NCI-H1092 treated with DMSO at 0.1 percent for 48 hours (cell line): ENCODE measurements around the gene SHROOM2.
"Not testable (repeated sequence)": the region's sequence is repeated elsewhere in the genome, so short reads cannot be mapped to it uniquely, and the experiment has no call there.

ENCODE experiments used
- DNase-seq: peaks from one replicate; lab custom pipeline; 2025; lab: John Stamatoyannopoulos, UW

SHROOM2 gene, protein sequence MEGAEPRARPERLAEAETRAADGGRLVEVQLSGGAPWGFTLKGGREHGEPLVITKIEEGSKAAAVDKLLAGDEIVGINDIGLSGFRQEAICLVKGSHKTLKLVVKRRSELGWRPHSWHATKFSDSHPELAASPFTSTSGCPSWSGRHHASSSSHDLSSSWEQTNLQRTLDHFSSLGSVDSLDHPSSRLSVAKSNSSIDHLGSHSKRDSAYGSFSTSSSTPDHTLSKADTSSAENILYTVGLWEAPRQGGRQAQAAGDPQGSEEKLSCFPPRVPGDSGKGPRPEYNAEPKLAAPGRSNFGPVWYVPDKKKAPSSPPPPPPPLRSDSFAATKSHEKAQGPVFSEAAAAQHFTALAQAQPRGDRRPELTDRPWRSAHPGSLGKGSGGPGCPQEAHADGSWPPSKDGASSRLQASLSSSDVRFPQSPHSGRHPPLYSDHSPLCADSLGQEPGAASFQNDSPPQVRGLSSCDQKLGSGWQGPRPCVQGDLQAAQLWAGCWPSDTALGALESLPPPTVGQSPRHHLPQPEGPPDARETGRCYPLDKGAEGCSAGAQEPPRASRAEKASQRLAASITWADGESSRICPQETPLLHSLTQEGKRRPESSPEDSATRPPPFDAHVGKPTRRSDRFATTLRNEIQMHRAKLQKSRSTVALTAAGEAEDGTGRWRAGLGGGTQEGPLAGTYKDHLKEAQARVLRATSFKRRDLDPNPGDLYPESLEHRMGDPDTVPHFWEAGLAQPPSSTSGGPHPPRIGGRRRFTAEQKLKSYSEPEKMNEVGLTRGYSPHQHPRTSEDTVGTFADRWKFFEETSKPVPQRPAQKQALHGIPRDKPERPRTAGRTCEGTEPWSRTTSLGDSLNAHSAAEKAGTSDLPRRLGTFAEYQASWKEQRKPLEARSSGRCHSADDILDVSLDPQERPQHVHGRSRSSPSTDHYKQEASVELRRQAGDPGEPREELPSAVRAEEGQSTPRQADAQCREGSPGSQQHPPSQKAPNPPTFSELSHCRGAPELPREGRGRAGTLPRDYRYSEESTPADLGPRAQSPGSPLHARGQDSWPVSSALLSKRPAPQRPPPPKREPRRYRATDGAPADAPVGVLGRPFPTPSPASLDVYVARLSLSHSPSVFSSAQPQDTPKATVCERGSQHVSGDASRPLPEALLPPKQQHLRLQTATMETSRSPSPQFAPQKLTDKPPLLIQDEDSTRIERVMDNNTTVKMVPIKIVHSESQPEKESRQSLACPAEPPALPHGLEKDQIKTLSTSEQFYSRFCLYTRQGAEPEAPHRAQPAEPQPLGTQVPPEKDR (N-terminal part only)

DNA sequence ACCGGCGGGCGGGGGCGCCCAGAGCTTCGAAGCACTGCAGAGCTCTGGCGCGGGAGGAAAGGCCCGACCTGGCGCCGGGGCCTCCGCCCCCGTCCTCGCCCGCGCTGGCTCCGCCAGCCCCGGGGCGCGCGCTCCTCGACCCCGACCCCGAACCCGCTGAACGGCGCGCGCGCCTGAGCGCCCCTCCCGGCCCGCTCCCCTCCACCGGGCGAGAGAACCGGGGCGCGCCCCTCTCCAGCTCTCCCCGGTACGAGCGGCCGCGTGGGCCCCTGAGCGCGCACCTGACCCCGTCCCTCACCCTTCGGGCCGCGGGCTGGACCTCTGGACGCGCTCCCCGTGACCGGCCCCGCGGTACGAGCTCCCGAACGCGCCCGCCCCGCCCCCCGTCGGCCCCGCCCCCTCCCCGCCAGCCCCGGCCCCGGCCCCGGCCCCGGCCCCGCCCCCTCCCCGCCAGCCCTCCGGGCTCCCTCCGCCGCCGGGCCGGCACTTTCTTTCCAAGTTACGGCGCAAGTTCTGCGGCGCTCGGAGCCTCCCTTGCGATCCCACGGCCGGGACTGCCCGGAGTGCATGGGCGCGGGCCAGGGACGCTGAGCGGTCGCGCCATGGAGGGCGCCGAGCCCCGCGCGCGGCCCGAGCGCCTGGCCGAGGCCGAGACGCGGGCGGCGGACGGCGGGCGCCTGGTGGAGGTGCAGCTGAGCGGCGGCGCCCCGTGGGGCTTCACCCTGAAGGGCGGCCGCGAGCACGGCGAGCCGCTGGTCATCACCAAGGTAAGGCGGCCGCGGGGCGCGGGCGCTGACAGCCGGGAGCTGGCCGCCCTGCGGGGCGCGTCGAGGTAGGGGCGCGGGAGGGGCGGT lies at the start of gene SHROOM2:
SHROOM2 (plus strand) TSS at position 486 of the 854 bp plus-strand sequence; CDS start at position 603, 117 bp downstream.
- DNase-seq = peak; percentile 8

DNA sequence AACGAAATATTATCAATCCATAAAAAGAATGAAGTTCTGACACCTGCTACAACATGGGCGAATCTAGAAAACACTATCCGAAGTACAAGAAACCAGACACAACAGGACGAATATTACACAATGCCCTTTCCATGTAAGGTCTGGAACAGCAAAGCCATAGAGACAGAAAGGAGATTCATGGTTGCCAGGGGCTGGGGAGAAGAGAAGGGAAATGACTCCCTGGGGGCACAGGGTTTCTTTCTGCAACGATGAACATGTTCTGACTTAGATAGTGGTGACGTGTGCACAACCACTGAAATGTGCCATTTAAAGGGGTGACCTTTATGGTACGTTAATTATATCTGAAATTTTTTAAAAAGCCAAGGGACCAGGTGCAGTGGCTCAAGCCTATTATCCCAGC lies 48.9 kb upstream of the SHROOM2 start:
- DNase-seq = no peak

DNA sequence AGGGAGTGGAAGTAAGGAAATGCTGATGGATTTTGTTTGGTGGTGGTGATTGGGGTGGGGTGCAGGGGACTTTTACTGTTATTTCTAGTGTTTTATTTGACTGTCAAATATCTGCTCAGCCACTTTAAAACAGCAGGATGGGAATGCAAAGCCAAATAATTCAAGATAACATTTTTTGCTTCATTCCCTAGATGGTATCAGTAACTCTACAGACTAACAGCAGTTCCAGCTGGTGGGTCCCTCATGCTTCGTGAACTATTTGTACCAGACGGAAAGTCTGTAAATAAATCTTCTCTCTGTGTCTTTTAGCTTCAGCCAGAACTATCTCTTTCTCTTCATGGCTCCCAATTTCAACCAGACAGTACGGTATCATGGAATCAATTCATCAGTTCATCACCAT lies 48.1 kb upstream of the SHROOM2 start:
- DNase-seq = no peak

DNA sequence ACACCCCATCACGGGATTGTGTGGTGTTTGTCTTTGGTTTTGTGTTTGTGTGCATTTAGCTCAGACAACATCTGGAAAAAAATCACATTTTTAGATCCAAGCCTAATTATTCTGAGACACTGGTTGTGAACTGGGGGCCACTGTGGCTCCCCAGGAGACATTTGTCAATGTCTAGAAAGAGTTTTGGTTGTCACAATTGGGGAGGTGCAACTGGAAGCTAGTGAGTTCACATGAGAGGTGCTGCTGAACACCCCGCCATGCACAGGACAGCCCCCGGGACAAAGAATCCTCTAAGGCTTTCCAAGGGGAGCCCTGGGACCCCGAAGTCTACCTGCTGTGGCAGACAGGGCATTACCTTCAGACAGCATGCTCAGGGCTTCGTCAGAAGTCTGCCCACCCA lies 47.1 kb upstream of the SHROOM2 start:
- no peak for DNase-seq

DNA sequence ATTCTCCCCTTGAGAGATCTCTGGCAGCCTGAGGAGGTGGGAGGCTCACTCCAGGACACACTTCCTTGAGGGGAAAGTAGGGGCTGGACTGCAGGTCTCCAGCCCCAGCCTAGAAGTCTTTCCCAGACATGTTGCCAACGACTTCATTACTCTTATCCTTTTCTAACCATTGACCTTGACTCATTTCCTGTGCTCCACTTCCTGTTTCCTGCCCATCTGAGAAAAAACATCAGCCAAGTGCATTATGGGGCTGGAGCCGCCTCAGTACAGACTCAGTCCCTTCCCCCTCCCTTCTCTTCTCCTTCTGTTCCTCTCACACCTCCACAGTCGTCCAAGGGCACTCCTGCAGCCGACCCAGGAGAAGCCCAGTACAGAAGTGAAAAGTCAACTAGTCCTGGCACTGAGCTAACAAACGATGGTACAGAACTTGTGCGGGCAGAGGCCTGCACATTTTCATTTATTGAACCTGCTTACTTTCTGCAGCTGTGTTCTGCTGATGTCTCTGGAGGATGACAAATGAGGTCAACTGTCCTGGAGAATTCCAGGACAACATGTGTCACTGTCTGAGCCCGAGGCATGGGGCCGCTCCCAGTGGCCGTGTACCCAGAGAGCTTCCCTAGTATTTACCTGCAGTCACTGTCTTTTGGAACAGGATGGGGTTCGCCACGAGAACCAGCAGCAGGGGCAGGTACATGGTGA lies 40.7 kb upstream of the SHROOM2 start:
- no peak for DNase-seq

DNA sequence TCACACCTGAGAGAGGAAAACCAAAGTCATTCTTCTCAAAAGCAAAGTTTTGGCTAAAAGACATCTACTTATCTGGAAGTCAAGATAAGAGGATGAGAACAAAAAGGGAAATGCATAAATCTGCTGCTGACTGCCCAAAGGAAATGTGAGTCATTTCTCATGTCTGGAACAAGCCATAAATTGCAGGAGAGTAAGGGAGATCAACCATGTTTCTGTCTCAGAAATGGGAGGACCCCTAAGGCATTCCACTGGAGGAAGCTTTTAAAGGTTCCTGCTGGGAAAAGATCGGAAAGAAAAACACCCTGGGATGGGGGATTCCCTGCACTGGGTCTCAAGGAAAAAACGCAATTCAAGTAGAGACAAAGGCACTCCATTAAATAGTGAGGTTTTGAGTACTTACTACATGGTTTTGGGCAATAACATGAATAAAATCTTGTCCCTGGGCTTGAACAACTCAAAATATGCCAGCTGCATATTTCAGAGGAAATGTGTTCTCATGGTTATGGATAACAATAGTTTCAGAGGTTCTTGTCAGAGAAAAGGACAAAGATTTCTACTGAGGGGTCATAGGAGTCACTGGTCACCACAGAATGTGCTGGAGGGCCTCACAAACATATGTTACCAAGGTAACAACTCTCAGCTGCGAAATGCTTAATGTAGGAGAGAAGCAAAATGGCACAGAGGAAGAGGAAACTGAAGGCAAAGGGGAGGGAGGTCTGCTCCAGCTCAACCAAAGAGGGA lies 39.9 kb upstream of the SHROOM2 start:
- DNase-seq = no peak

DNA sequence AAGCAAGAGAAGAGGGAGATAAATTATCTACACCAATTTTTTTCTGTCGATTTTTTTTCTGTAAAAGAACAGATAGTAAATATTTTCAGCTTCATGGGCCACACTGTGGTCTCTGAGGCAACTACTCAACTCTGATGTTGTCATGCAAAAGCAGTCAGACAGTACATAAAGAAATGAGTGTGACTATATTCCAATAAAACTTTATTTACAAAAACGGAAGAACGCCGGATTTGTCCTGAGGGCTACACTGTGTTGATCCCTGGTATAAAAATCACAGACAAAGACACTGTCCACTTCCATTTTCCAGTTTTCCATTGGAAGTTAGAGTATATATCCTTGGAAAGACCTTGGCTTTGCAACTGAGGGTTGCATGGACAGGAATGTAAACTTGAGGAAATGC lies 38.6 kb upstream of the SHROOM2 start:
- no peak for DNase-seq

DNA sequence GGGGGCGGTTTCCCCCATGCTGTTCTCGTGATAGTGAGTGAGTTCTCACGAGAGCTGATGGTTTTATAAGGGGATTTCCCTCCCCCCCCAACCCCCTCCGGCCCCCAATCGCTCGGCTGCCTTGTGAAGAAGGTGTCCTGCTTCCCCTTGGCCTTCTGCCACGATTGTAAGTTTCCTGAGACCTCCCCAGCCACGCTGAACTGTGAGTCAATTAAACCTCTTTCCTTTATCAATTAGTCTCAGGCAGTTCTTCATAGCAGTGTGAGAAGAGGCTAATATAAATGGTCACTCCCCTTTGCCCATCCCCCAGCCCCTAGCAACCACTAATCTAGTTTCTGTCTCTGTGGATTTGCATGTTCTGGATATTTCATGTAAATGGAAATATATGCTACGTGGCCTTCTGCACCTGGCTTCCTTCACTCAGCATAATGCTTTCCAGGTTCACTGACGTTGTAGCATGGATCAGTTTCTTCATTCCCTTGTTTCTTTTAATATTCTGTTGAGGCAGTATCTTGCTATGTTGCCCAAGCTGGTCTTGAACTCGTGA lies 37.0 kb upstream of the SHROOM2 start:
- no peak for DNase-seq

DNA sequence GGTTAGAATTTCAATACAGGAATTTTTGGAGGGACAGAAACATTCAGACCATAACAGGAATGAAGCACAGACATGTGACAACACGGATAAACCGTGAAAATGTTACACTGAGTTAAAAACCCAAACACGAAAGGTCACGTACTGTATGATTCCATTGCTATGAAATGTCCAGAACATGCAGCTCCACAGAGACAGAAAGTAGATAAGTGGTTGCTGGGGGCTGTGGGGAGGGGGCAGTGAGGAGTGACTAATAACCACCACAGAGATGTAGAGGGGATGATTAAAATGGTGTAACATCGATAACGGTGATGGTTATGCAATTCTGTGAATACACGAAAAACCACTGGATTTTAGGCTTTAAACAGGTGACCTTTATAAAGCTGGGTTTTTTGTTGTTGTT lies 28.9 kb upstream of the SHROOM2 start:
- no peak for DNase-seq

DNA sequence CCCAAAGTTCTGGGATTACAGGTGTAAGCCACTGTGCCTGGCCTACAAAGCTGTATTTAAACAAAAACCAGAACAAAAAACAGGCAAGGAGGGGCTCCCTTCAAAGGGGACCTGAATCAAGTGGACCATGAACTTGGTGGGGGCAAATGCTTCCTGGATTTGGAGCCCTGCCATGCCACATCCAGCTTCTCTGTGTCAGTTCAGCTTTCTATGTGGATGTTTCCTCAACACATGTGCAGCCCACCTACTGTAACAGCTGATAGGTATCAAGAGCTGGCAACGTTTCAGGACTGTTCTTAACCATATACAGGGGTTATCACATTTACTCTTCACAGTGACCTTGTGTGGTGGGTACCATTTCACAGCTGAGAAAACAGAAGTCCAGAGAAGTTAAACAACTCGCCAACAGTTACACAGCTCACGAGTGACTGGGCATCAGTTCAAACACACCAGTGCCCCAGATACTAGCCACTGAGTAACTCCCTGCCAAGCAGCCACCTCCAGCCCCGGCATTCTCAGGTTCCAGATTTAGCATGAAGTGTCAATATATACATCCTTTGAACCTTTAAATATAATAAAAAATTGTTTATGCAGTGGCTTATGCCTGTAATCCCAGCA lies 28.1 kb upstream of the SHROOM2 start:
- peak; percentile 4 for DNase-seq

DNA sequence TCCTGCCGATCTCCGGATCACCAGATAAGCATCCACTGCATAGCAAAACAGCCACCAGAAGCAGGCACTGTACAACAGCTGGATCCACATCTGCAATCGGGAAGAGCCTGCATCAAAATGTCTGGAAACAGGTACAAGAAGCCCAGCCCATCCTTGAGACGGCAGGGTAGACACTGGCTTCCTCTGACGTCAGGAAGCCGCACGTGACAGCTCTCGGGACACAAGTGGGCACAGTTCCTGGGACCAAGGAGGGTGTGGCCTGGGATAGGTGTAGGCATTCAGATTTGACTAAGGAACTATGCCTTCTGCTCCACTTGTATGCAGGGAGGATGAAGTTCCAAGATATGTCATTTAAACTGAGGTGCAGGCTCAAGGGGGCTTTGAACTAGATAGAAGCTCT lies 26.9 kb upstream of the SHROOM2 start:
- DNase-seq = no peak

DNA sequence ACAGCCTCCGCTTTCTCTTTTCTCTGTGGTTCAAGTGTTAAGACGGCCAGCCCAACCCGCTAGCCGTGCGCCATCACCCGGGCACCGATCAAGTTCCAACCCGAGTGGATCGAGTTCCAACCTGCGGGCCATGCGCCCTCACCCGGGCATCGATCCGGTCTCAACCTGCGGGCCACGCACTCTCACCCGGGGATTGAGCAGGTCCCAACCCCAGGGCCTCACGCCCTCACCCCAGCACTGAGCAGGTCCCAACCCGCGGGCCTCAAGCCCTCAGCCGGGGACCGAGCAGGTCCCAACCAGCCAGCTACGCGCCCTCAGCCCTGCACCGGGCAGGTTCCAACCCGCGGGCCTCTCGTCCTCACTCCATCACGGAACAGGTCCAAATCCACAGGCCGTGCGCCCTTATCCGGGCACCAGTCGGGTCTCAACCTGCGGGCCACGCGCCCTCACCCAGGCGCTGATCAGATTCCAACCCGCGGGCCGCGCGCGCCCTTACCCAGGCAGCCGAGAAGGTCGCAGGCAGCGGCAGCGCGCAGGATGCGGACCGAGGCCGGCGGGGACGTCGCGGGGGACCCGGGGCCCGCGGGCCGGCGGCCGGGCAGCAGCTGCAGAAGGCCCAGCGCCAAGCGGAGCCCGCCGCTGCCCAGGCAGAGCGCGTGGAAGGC lies 21.0 kb upstream of the SHROOM2 start:
- DNase-seq = no peak

DNA sequence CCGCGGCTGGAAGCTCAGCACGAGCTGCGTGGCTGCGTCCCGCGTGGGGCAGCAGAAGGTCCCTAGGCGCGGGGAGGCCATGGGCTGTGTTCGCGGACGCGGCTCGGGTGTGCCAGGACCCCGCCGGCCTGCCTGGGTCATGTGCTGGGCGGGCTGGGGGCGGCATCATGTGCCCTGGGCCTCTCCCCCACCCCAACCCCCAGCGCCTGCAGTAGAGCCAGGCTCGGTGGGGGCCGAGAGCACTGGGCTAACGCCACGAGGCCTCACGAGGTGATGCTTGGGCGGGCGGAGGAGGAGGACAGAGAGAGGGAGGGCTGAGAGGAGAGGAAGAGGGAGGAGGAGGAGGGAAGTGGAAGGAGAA lies 20.5 kb upstream of the SHROOM2 start, which contains the start of gene GPR143:
GPR143 (minus strand) TSS at position 111 of the 361 bp plus-strand sequence; CDS start at position 81, 30 bp downstream.
- DNase-seq = no peak

DNA sequence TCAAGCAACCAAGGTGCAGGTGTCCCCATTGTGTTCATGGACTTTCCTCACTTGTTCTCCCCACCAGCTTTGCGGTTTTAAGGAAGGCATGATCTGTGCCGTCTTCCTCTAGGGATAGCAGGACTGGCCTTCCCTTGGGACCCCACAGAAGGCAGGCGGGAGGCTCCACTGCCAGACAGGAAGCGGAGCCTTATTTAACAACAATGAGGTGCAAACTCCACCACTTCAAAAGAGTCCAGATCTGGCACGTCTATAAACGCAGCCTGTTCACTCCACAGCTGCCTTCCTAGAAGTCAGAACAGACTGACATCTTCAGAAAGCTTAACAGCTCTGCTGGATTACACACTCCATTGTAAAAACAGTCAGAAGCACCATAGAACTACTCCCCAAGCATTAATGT lies 18.9 kb upstream of the SHROOM2 start:
- no peak for DNase-seq

DNA sequence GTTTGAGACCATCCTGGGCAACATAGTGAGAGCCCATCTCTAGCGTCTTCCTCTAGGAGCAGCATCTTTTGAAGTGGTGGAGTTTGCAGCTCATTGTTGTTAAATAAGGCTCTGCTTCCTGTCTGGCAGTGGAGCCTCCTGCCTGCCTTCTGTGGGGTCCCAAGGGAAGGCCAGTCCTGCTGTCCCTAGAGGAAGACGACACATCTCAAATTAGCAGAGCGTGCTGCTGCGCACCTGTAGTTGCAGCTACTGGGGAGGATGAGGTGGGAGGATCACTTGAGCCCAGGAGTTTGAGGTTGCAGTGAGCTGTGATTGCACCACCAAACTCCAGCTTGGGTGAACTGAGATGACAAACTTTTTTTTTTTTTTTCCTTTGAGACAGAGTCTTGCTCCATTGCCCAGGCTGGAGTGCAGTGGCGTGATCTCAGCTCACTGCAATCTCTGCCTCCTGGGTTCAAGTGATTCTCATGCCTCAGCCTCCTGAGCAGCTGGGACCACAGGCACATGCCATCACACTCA lies 17.8 kb upstream of the SHROOM2 start:
- not testable (repeated sequence) for DNase-seq

DNA sequence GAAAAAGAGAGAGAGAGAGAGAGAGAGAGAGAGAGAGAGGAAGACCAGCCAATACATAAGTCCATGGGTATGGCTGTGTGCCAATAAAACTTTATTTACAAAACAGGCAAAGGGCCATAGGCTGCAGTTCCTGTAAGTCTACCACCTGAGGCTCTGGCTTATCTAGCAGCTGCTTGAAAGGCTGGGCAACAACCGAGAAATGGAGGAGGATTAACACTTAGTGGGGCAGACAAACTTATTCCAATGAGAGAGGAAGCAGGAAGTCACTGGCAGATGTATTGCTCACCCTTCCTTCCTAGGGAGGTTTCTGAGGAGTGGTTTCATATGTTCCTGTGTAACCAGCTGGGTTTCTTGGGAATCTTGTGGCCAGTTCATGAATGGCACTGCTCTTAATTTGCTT lies 15.9 kb upstream of the SHROOM2 start:
- no peak for DNase-seq

DNA sequence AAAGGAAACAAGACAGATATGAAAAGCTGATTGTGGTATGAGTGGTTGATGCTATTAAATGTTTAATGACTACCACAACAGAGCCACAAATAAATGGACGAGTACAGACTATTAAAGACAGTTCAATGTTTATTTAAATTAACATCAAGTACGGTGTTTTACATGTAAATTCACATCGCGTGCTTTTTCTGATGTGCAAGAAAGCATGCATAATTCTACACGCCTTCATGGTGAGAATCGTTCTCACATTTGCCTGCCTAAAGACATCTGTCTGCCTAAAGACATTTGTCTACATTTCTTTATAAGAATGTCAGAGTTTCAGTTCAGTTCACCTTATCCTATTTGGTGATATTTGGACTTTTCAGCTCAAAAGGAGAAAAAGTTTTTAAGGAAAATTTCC lies 13.3 kb upstream of the SHROOM2 start:
- no peak for DNase-seq

DNA sequence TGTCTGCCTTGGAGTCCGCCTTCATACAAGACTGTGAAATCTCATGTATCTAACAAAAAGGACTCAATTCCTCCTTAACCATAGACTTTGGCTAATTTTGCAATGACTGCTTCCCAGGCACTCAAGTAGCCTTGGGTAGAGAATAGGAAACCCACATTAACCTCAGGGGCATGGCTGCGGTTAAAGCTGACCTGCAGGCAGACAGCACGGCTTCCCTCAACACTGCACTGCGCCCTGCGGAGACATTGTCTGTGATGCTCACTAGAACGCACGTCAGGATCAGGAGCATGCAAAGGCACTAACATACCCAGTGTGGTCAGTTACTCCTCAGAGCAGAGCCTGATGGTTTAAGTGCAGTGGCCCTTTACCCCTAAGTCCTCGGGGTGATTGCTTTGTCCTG lies 10.3 kb upstream of the SHROOM2 start:
- DNase-seq = no peak
